ENCODE results near the gene OR8B4. TPM values are rescaled to one million over a fixed set of nuclear protein-coding genes. Genes with fewer than 3 reads are reported as not detected.

The OR8B4 gene
- total and polyA plus RNA-seq, 2 experiments from 2014 or later: not detected

- H4K20me1 ChIP-seq (replicated peaks; ENCODE audit: insufficient read depth): no peaks in the 10 kb centered on the region
- no peaks in the 10 kb centered on the region for H3K4me1 ChIP-seq (ENCODE audit: insufficient read depth)
- Mint-ChIP-seq H3K4me3 (no peak within 1 kb of the TSS), H3K27me3 (ENCODE audit: insufficient read depth, low read depth, poor library complexity) (peaks cover 3% of the 10 kb centered on the region), H3K36me3 (ENCODE audit: low read depth) (peaks cover 7% of the 10 kb centered on the region; the same call in 2 of the 3 replicates), H3K4me1 (no peaks in the 10 kb centered on the region; the same call in 2 of the 3 replicates), H3K9me3 (peaks cover 9% of the 10 kb centered on the region; the same call in 2 of the 3 replicates), H3K27ac (no peak within 1 kb of the TSS)
- no peak for TF ChIP-seq REST (IDR thresholded peaks at IDR 0.05; ENCODE audit: unreplicated experiment)
- TF ChIP-seq EZH2 (IDR thresholded peaks at IDR 0.05; ENCODE audit: low read depth, unreplicated experiment): no peak
- TF ChIP-seq EZH2phosphoT487 (IDR thresholded peaks at IDR 0.05; ENCODE audit: unreplicated experiment): no peak
- no peak for TF ChIP-seq STAT1 (IDR thresholded peaks at IDR 0.05; ENCODE audit: unreplicated experiment)
- no peak for TF ChIP-seq CREB1 (CRISPR knock-in tag; IDR thresholded peaks at IDR 0.05; ENCODE audit: low read depth)
- no peak for TF ChIP-seq JUNB (IDR thresholded peaks at IDR 0.05; ENCODE audit: unreplicated experiment)
- no peak for TF ChIP-seq NANOG (IDR thresholded peaks at IDR 0.05; ENCODE audit: borderline replicate concordance)
- no peak for TF ChIP-seq ZNF462 (CRISPR knock-in tag; IDR thresholded peaks at IDR 0.05)
- TF ChIP-seq ZNF114 (CRISPR knock-in tag; IDR thresholded peaks at IDR 0.05): no peak
- TF ChIP-seq POLR2AphosphoS5 (IDR thresholded peaks at IDR 0.05; ENCODE audit: low read depth): no peak
- no peak for TF ChIP-seq ZNF331 (CRISPR knock-in tag; IDR thresholded peaks at IDR 0.05; ENCODE audit: low read depth)
- TF ChIP-seq ETS1 (IDR thresholded peaks at IDR 0.05): no peak
- TF ChIP-seq CTCF (conservative IDR thresholded peaks at IDR 0.05; ENCODE audit: low read depth in 2 of 2): no peak
- DNase-seq (ENCODE audit: low spot score) (no peak), ATAC-seq (no peak)
- no peak within 1 kb of the TSS for H3K4me3 ChIP-seq
- no peaks in the 10 kb centered on the region for H3F3A ChIP-seq (replicated peaks; ENCODE audit: low read depth)
- no peak within 1 kb of the TSS for H3K27ac ChIP-seq (ENCODE audit: low read depth)
- no peaks in the 10 kb centered on the region for H3K36me3 ChIP-seq (ENCODE audit: insufficient read depth)
- no peaks in the 10 kb centered on the region for H3K27me3 ChIP-seq (ENCODE audit: insufficient read depth)
- H3K4me2 ChIP-seq: no peak within 1 kb of the TSS
- H3K9me2 ChIP-seq (ENCODE audit: insufficient read depth): no peaks in the 10 kb centered on the region
- H2AFZ ChIP-seq: no peak within 1 kb of the TSS
- H3K79me2 ChIP-seq (replicated peaks; ENCODE audit: insufficient read depth): no peaks in the 10 kb centered on the region
These were observed 25.7 kb downstream of the OR8B4 start, which contains the start of gene OR8B3 for GRCh38 chr11:124398924-124399323. Gene OR8B3, minus strand, starts transcription at chr11:124399024. Its CDS starts 1,673 bp downstream, at chr11:124397351.
